Cerebellar cortex (tissue), 1 donor: ENCODE data around the gene REEP1.
"Not testable (repeated sequence)": the region's sequence is repeated elsewhere in the genome, so short reads cannot be mapped to it uniquely, and the experiment has no call there.

ENCODE experiments used
- DNase-seq: peaks from one replicate; pipeline ENCODE4 v3.0.0-alpha.2; 2015; ENCODE audit warnings: low spot score

Gene REEP1

DNA sequence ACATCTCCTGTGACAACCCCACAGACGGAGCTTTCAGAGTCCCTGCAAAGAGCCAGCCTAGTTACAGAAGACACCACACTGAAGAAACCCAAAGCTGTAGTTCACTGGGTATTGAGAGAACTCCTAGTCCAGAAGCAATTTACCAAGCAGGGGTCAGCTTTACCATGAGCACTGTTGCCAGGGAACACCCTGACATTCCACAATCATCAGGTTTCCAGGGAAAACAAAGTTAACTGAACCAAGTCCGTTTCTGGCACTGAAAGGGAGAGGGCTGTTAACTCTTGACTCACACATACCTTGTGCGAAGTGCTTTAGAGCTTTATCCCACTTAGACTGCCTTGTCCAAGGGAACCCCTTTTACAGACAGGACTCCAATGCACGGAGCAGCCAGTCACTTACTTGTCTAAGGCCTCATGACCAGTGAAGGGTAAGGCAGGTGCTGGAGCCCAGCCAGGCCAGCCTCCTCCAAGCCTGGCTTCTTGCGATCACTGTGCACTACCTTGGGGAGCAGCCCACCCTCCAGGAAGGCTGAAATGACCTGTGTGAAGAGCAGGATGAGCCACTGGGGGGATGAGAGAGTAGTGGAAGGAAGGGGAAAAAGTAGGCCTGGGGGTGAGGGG, 53.9 kb downstream of the REEP1 start:
- no peak for DNase-seq

DNA sequence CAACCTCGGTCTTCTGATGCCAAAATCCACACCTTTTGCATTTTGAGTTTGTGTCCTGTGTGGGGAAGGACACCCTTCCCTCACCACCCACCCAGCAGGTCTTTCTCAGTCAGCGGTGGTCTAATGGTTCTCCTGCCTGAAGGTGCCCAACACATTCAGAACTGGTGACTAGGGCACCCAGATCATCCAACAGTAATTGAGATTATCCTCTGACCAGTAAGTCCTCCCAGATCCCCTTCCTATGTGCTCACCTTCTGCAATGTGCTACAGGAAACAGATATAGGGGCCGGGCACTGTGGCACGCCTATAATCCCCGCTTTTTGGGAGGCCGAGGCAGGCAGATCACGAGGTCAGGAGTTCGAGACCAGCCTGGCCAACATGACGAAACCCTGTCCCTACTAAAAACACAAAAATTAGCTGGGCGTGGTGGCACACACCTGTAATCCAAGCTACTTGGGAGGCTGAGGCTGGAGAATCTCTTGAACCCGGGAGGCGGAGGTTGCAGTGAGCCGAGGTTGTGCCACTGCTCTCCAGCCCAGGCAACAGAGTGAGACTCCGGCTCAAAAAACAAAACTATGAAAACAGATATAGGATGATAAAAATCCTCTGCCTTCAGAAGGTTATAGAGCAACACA, 56.2 kb downstream of the REEP1 start:
- DNase-seq = no peak

DNA sequence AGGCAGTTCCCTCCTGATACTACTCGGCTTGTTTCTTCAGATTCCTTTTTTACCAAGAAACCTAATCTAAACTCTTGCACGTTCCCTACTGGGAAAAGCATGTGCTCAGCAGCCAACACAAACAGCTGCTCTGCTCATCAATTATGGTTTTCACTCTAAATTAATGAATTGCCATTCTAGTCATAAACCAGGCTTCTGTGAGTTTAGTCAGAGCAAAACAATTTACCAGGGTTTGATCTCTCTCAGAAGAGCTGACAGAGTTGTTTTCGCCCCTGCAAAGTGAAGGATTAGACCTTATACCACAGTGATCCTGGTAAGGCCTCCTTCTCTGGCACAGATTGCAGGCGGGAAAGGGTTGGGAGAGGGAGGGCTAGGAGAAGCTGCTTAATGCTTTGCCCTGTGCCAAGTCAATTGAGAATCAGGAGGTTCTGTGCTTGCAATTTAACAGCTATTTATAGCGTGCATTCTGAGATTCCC, 57.2 kb downstream of the REEP1 start:
- no peak for DNase-seq

DNA sequence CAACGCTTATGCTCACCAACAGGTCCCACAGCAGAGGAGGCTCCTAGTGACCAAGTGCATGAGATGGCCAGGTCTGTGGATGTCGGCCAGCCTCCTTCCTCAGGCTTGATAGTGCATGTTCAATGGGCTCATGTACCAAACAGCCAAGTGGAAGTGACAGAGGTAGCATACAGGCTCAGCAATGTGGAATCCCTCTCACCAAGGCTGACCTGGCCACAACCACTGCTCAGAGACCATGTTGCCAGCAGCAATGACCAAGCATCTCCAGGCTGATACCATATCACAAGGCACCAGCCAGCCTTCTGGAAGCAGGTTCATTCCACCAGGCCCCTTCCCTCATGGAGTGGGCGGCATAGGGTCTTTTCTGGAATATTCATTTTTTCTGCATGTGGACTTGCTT, 61.5 kb downstream of the REEP1 start:
- no peak for DNase-seq

DNA sequence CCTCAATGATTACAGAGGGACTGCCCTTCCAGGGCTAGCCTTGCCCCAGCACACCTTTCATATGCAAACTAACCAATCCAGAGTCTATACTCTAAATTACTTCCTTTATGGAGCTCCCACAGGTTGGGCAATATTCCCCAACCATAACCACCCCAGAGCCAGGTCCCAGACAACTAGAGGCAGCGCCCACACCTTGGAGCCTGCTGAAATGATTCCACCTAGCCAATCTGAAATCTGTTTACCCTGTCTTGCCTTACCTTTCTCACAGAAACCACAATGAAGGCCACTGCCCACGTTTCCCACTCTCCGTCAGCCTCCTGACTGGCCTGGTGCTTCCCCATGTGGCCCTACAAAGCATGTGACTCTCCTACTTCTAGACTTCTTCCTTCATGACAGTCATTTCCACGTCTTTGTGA, 62.0 kb downstream of the REEP1 start:
- no peak for DNase-seq

DNA sequence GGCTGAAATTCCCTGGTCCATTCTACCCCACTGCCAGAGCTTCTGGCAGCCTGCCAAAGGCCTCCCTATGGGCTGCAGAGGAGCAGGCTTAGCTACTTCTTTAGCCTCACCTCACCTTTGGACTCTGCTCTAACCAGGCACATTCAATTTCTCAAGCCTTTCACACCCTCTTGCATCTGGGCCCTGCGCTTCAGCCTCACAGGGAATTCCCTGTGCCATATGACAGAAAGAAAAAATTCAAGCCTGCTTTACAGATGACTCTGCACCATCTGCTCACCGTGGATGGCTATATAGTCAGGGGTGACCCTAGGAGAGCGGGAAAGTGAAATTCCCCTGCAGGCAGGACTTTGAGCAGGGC, 62.5 kb downstream of the REEP1 start:
- DNase-seq = no peak

DNA sequence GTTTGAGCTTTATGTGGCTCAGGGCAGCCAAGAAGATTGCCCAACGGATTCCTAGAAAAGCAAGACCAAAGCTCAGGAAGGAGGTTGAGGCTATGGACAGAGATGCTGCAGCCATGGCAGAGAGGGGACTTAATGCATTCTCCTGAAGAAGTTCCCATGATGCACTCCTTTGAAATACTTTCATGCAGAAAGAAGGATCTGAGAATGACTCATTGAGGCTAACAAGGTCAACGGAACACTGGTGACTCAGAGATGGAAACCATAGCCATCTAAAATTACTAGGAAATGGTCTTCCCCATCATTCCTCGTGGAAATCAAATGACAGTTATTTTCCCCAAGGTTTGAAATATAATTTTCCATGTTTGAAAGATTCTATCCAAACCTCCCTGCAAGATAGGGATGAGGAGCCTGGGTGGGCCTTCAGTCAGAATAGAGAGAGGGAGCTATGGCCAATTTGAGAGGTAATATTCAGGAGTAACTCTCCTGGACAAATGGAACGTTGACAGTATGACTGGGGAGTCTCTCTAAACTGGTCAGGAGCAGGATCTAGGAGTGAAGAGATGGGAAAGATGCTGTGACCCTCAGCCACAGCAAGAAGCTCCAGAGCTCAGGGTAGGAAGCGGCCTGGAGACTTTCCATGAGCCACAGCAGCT, 63.0 kb downstream of the REEP1 start:
- no peak for DNase-seq

DNA sequence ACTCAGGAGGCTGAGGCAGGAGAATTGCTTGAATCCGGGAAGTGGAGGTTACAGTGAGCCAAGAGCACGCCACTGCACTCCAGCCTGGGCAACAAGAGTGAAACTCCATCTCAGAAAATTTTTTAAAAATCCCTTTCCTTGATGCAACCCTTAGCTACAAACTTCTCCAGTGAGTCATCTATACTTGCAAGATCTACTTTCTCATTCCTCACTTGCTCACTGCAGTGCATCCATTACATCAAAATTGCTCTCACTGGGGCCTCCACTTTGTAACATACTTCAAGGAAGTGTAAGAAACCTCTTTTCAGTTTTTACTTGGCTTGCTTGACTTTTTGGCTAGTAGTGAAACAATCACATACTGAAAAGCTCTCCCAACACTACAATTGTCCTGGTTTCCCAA, 65.3 kb downstream of the REEP1 start:
- no peak for DNase-seq

DNA sequence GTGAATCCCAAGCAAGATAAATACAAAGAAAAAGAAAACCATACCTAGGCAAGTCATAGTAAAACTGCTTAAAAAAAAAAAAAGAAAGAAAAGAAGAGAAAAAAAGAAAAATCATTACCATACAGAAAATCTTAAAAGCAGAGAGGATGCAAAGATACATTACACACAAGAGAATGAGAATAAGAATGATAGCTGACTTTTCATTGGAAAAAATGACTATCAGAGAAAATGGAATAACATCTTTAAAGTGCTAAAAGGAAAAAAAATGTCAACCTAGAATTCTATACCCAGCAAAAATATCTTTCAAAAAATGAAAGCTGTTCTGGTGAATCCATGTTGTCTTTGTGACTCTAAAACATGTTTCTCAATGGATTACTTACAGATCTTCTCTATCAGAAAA, 66.2 kb downstream of the REEP1 start:
- DNase-seq = no peak

DNA sequence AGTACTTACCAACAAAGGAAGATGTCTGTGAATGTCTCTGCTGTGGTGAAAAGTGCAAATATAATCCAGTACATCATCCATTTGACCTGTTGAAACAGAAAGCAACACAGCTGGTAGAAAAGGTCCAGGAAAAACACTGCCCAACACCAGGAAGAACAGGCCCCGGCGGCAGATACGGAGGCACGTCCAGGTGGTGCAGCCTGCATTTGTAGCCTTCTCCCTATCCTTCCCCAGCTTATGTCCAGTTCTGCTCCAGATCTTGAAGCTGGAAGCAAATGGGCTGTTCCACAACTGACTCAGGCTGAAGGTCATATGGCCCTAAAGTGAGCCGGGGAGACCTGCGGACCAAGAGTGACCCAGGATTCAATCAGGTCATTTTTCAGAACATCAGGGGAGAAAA, 73.5 kb downstream of the REEP1 start:
- DNase-seq = no peak

DNA sequence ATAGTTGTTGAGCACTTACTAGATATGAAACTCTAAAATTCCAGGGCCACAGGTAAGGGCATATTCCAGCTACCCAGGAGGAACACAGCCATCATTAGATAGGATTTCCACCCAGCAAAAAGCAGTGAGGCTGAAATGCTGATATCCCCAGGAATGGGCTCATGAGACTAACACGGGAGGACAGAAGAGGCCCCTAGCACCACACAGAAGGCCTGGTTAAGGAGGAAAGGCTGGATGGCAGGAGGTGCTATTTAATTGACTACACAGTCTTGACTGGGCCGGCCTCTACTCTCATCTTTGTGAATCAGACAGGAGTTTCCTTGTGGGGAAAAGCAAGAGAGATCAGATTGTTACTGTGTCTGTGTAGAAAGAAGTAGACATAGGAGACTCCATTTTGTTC, 76.4 kb downstream of the REEP1 start:
- DNase-seq = no peak

DNA sequence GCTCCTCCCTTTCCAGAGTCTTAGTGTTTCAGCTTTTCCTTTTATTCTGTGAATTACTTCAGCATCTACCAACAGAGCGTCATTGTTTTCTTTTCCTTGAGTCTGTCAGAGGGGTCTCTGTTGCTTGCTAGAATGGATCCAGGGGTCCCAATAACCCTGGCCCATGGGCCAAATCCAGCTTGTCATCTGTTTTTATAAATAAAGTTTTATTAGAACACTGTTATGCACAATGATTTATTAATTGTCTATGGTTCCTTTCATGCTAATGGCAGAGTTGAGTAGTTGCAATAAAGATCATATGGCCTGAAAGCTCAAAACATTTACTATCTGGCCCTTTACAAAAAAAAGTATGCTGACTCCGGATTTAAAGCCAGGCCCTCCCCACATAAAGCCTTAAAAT, 79.3 kb downstream of the REEP1 start:
- DNase-seq = no peak

DNA sequence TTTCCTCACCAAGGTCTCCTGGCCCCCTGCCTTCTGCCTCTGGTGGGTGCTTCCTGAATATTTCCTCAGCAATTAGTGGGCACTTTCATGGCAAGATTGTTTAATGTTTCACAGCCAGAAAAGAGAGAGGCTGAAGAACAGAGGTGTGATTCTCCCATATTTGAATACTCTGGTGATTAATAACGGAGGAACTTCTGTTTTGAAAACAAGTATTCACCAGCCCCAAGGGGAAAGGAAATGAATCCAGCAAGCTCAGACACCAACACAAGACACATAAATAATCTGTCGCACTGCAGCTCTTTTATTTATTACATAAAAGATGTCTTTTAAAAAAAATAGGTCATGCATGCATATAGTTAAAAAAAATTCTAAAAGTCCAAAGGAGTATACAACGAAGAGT, 80.4 kb downstream of the REEP1 start:
- DNase-seq = no peak

DNA sequence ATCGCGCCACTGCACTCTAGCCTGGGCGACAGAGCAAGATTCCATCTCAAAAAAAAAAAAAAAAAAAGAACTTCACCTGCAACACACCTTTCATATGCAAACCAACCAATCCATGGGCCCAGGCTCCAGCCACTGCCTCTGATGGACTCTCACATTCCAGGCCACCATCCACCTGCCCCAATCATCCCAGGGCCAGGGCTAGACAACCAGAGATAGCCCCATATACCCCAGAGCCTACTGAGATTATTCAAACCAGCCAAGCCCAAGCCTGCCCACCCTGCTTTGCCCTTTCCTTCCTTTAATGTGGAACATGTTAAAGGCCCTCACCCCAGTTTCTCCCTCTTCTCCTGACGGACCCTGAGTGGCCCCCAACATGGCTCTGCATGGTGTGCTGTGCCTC, 81.1 kb downstream of the REEP1 start:
- no peak for DNase-seq

DNA sequence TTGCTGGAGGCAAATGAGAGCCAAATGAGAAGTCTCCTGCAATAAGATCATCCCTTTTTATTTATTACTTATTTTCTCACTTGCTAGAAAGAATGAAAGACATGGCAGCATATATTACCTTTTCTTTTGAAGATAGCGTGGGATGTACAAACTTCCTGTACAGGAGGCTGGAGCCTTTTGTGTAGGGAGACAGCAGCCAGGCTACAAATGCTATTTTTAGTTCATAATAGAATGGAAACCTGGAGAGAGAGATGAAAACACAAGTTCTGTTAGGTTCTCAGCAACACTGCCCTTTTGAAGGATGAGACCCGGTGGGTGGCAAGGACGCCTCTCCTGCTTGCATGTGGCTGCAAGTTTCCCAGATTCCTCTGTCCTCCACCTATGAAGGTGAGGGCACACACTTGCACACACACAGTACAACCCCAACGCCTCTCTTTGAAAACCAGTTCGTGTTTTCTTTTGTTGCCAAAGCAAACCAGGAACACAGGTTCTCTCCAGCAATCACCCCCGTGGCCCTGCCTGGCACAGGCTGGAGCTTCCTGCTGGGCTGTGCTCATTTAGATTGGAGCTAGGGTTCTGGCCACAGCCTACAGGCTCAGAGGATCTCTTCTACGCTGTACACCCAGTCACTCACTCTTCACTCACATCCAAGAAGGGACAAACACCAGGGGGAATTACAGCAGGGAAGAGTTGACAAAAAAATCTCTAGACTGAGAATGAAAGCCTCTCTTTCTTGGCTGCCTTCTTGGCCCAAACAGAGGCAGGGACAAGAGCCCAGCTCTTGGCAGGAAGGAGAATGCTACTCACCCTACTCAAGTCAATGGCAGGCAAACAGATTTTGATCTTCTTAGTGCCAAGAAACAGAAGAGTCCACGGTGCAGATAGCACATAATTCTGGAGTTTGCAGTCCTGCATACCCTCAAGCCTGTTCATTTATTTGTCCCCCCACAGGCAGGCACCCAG, 82.6 kb downstream of the REEP1 start:
- DNase-seq = peak; percentile 64

DNA sequence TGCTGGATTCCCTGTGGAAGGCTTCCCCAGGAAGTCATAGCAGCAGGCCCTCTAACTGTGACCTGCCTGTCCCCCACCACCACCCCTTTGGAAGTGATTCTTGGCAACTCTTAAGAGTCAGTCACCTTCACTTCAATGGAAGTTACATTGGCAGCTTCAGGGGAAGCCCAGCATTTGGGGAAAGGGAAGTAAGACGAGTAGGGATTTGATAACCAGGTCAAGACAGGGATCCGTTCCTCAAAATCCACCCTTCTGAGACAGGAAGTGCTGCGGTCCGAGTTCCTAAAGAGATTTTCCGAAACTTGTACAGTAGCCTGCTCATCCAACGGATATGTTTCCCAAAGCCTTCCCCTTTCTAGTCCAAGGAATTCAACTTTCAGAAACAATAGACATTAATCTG, 84.0 kb downstream of the REEP1 start:
- no peak for DNase-seq

DNA sequence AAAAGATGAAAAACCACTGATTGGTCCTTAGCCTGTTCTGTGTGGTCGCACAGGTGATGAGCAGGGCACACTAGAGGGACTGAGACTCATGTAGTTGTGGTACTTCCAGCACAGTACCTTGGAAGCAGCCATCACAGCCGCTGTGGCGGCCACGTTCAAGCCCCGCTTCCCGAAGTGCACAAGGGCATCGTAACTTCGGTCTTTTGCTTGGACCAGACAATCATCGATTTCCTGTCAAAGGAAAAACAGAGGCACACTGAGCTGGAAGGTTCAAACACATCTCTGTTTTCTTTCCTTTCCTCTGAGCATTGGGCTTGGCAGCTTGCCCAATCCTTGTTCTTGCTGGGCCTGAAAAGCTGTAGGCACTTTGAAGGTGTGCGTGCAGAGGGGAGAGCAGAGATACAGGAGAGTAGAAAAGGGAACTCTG, 85.6 kb downstream of the REEP1 start:
- DNase-seq = no peak

DNA sequence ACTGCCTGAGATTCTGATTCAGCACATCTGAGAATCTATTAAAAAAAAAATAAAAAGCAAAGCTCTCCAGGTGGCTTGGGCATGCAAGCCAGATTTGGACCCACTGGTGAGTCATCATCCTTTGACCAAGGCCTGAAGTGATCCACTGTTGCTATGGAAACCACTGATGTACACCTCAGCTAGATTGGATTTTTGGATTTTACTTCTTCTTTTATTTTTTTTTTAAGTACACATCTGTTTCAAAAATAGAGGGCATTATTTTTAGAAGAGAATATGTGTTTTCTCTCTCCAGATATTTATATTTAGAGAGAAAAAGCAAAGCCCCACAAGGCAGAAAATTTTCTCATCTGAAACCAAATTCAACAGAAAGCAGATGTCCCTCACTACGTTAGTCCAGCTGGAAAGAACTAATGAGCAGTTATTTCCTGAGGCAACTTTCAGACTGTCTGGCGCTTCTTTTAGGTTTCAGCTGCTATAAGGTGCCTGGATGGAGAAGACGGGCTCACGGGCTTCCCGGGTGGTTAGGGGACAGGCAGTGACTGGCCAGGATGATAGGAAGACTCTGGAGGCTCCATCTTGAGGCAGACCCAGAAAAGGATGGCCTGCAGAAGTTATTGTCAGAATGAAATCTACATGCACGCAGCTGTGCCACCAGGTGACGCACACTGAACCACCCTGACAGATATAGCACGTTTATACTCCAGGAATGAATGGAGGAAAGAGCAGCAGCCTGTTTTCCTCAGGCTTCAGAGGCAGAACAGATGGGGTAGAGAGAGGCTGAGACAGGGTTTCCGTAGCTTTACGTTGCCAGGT, 87.6 kb downstream of the REEP1 start:
- DNase-seq = peak; percentile 20

DNA sequence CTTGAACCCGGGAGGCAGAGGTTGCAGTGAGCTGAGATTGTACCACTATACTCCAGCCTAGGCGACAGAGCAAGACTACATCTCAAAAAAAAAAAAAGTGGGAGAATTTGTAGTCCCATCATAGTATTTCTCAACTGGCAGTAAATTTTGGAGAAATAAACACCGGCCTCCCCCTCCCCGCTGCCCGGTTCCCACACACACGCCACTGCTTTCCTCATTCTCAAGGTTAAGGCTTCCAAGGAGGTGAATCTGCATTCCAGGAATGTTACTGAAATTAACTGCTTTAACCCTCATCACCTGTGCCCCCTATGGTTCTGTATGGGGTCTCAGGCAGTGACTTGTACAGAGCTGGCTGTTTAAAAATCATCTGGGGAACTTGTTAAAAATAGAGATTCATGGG, 88.2 kb downstream of the REEP1 start:
- no peak for DNase-seq

DNA sequence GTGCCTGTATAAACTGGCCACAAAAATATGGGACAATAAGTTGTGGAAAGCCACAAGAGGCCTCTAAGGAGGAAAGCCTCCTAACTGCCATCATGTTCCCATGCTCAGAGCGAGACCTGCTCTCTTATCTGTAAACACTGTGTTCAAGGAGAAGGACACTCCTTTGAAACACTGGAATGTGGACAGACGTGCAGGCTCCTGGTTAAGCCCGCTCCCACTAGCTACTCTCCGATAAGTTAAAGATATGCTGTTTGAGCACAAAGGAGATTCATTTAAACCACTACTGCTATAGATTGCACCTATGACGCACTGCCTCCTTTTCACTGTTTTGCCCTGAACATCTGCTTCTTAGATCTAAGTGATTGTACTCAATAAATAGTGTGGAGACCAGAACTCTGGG, 92.2 kb downstream of the REEP1 start:
- DNase-seq = not testable (repeated sequence)

DNA sequence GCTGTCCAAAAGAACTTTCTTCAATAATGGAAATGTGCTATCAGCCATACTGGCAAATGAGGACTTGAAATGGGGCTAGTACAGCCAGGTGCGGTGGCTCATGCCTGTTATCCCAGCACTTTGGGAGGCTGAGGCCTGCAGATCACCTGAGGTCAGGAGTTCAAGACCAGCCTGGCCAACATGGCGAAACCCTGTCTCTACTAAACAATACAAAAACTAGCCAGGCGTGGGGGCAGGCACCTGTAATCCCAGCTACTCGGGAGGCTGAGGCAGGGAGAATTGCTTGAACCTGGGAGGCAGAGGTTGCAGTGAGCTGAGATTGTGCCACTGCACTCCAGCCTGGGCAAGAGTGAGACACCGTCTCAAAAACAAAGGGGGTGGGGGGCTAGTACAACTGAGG, 92.6 kb downstream of the REEP1 start:
- not testable (repeated sequence) for DNase-seq
